SIG-M5 treated with dmso at 0.1 percent for 504 hours (cell line): ENCODE data around the gene TMEM120B.

Experiments
- DNase-seq: peaks from one replicate; lab custom pipeline; 2025; ENCODE audit not compliant: unreplicated experiment; lab: John Stamatoyannopoulos, UW

The TMEM120B gene

DNA sequence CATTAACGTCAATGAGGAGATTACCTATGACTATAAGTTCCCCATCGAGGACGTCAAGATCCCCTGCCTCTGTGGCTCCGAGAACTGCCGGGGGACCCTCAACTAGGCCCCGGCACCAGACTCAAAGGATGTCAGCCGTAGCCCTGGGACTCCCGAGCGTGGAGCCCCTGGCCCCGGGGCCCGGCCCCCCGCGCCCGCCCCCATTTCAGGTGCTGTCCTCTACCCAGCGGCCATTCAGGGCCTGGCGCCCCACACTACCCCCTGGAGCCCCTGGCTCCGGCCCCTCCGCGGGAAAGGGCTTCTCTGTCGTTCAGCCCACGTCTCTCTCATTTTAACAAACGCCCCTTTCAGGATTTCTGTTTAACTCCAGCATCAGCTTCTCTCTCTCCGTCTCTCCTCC lies 117.6 kb downstream of the TMEM120B start:
- DNase-seq, result no peak

DNA sequence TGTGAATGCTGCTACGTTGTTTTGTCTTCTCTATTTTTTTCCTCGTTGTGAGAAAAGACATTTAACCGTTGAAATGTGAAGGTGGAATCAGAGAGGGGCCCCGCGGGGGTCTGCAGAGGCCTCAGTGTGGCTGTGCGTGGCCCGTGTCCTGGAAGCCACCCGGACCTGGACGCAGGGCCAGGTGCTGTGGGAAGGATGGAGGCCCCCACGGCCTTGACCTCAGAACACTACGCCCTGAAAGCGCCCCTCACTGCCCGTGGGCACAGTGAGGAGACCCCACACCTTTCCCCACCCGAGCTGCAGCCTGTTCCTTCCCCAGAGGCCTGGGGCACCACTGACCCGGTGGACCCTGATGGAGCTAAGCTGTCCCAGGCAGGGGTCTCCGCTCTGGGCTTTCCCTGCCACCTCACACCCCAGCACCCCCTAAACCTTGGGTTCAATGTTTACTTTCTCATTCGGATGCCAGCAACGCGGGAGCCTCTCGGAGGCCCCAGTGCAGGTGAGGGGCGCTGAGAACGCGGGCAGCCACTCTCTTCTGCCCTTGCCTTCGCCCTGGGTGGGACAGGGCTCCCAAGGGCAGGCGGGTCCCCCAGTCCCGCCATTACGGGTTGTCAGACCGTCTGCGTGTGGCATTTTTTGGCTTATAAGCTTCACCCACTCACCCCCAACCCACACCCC lies 118.2 kb downstream of the TMEM120B start:
- DNase-seq, result no peak
